HG02884 (cell line): Measurements from ENCODE around the gene CHP1.
"Not testable (repeated sequence)": the region's sequence is repeated elsewhere in the genome, so short reads cannot be mapped to it uniquely, and the experiment has no call there.

Experiments used
- ATAC-seq: cut with Tn5 transposase; IDR thresholded peaks from one replicate; pipeline ENCODE4 v1.9.1; 2021; ENCODE audit warnings: mild to moderate bottlenecking, moderate library complexity; ENCODE audit not compliant: unreplicated experiment

Gene CHP1

GRCh38 chr15:41256103-41256502 is 25.0 kb downstream of the CHP1 start:
- no peak for ATAC-seq

- ATAC-seq, result no peak
Observed at GRCh38 chr15:41256577-41257038, 25.5 kb downstream of the CHP1 start.

- ATAC-seq, result no peak
Observed at GRCh38 chr15:41258750-41259471, 27.8 kb downstream of the CHP1 start.

- ATAC-seq, result no peak
Observed at GRCh38 chr15:41259546-41260189, 28.6 kb downstream of the CHP1 start.

GRCh38 chr15:41260924-41261323 is 29.9 kb downstream of the CHP1 start:
- not testable (repeated sequence) for ATAC-seq

- ATAC-seq, result no peak
Observed at GRCh38 chr15:41262571-41262970, 31.5 kb downstream of the CHP1 start.

GRCh38 chr15:41263891-41264351 is 32.9 kb downstream of the CHP1 start:
- no peak for ATAC-seq

- ATAC-seq, result no peak
Observed at GRCh38 chr15:41269887-41270286, 38.8 kb downstream of the CHP1 start.

- ATAC-seq, result no peak
Observed at GRCh38 chr15:41276831-41277230, 45.8 kb downstream of the CHP1 start.

GRCh38 chr15:41278319-41278718 is 47.3 kb downstream of the CHP1 start:
- no peak for ATAC-seq

- no peak for ATAC-seq
Observed at GRCh38 chr15:41279535-41280283, 48.6 kb downstream of the CHP1 start.

- no peak for ATAC-seq
Observed at GRCh38 chr15:41281236-41281635, 50.2 kb downstream of the CHP1 start.

GRCh38 chr15:41282436-41282835 is 51.4 kb downstream of the CHP1 start:
- not testable (repeated sequence) for ATAC-seq

- not testable (repeated sequence) for ATAC-seq
Observed at GRCh38 chr15:41282980-41283652, 52.0 kb downstream of the CHP1 start.

GRCh38 chr15:41283653-41284426 is 52.8 kb downstream of the CHP1 start:
- peak; percentile 92 for ATAC-seq

GRCh38 chr15:41284427-41285177 is 53.5 kb downstream of the CHP1 start:
- ATAC-seq, result no peak

- no peak for ATAC-seq
Observed at GRCh38 chr15:41285285-41285684, 54.2 kb downstream of the CHP1 start.

- ATAC-seq, result no peak
Observed at GRCh38 chr15:41286665-41287333, 55.7 kb downstream of the CHP1 start.

GRCh38 chr15:41288464-41288863 is 57.4 kb downstream of the CHP1 start:
- no peak for ATAC-seq
